Osteocyte (in vitro differentiated cells): ENCODE measurements around the gene FOXN3. TPM values are rescaled to one million over a fixed set of nuclear protein-coding genes. Genes with fewer than 3 reads are reported as not detected.

Experiments used
- DNase-seq: peaks from one replicate; pipeline ENCODE4 v3.0.0; 2021; ENCODE audit warnings: mixed read lengths; ENCODE audit not compliant: unreplicated experiment; ENCODE audit errors: extremely low spot score
- H3K27ac Mint-ChIP-seq: one replicate; pipeline ENCODE4 v1.8.0; 2021; ENCODE audit warnings: mild to moderate bottlenecking, mixed read lengths; ENCODE audit not compliant: unreplicated experiment
- H3K27me3 Mint-ChIP-seq: one replicate; pipeline ENCODE4 v1.8.0; 2021; ENCODE audit warnings: mixed read lengths; ENCODE audit not compliant: unreplicated experiment
- H3K36me3 Mint-ChIP-seq: one replicate; pipeline ENCODE4 v1.8.0; 2021; ENCODE audit warnings: mixed read lengths; ENCODE audit not compliant: unreplicated experiment
- H3K4me1 Mint-ChIP-seq: one replicate; pipeline ENCODE4 v1.8.0; 2021; ENCODE audit warnings: mixed read lengths; ENCODE audit not compliant: unreplicated experiment
- H3K4me3 Mint-ChIP-seq: one replicate; pipeline ENCODE4 v1.8.0; 2021; ENCODE audit warnings: mild to moderate bottlenecking, moderate library complexity, mixed read lengths; ENCODE audit not compliant: unreplicated experiment
- H3K9me3 Mint-ChIP-seq: one replicate; pipeline ENCODE4 v1.8.0; 2021; ENCODE audit warnings: mixed read lengths; ENCODE audit not compliant: unreplicated experiment
- CTCF ChIP-seq: fragments of 200-600 bp; sonication (generic); IDR thresholded peaks from 2 replicates; pipeline ENCODE4 v1.5.0; 2021; ENCODE audit warnings: antibody characterized with exemption, mild to moderate bottlenecking, moderate library complexity
- total RNA-seq: library from RNA; stranded (reverse); gene quantifications from 2 replicates; pipeline ENCODE4 v1.2.1, GENCODE V29; 2021

FOXN3 gene
- total RNA-seq, 1 donor from 2014 or later = 120 TPM

- Mint-ChIP-seq H3K4me3 (no peak overlapping the region), H3K9me3 (peaks cover 5% of the 10 kb centered on the region), H3K4me1 (peaks cover 35% of the 10 kb centered on the region), H3K27me3 (no peaks in the 10 kb centered on the region), H3K27ac (no peak overlapping the region), H3K36me3 (peaks cover 10% of the 10 kb centered on the region)
- no peak for TF ChIP-seq CTCF
- DNase-seq = no peak
These were observed 47.4 kb downstream of the FOXN3 start for GRCh38 chr14:89369656-89370055.

DNA sequence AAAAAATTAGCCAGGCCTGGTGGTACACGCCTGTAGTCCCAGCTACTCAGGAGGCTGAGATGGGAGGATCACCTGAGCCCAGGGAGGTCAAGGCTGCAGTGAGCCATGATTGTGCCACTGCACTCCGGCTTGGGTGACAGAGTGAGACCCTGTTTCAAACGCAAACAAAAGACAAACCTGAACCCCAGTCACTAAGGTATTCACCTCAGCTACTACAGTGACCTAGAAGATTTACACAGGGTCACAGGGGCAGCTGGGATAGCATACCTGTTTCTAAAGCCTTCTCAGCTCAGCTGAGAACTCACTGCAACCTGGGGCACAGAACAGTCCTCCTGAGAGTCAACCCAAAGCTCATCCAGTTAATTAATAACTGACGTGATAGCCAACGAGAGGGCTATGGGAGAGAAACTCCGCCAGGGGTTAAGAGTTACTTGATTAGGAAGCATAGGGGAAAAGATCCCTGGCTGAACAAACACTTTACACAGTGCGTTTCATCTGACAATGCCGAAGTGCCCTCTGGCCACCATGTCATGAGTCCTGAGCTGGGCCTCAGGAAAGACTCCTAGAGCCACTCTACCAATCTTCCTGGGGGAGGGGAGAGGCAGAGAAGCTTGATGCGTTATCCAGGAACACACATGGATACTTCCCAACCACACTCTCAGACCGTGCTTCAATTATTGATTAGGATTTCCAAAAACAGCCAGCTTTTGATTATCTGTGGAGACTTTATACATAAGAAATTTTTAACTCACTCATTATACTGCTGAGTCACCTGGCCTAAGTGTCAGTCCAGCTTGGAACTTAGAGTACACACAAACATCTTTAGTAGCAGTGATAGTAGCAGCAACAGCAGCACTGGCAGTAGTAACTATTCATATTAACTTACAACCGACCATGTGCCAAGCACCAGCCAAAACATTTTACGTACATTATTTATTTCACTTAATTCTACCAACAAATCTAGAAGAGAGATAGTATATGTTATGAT lies 48.2 kb downstream of the FOXN3 start:
- Mint-ChIP-seq H3K4me1 (peaks cover 43% of the 10 kb centered on the region), H3K27me3 (no peaks in the 10 kb centered on the region), H3K9me3 (no peaks in the 10 kb centered on the region), H3K4me3 (no peak overlapping the region), H3K36me3 (peaks cover 9% of the 10 kb centered on the region), H3K27ac (no peak overlapping the region)
- no peak for TF ChIP-seq CTCF
- no peak for DNase-seq

GRCh38 chr14:89367779-89368120 lies 49.3 kb downstream of the FOXN3 start:
- no peak for TF ChIP-seq CTCF
- Mint-ChIP-seq H3K9me3 (no peaks in the 10 kb centered on the region), H3K27ac (no peak overlapping the region), H3K4me1 (peaks cover 46% of the 10 kb centered on the region), H3K36me3 (peaks cover 9% of the 10 kb centered on the region), H3K4me3 (no peak overlapping the region), H3K27me3 (no peaks in the 10 kb centered on the region)
- no peak for DNase-seq

DNA sequence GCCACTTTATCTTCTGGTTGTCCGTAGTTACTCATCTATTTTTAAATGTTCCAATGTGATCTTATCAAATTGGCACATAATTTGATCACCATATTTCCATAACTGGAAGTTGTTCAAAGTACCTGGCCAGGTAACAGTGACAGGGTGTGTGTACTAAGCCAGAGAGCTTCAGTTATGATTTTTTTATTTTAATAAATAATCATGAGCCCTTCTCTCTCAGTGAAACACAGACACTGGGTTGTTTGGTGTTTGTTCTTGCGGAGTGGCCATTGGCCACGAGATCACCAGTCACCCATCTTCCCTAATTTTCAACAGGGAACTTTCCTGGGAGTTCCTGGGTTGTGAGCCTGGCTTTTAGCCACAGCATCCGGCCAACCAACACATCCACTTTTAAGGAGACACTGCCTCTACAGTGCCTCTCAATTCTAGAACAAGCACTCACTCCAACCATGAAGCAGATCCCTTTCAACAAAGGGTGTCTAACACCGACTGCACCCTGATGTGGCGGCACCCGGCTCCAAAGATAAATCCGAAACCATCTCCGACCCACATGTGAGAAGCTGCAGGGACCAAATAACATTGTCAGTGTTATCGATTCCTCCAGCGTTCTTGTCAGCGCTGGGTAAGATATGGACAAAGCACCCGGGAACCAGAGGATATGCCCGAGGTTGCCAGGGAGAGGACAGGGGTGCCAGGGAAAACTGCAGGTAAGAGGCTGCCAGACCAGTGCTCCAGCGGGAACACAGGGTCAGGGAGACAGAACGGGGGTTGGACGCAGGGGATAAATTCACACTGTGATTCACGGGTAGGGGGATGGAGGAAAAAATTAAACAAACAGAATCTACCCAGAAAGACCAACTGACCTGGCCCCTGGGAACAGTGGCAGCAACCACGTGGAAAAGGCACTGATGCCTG lies 49.9 kb downstream of the FOXN3 start:
- Mint-ChIP-seq H3K36me3 (peaks cover 6% of the 10 kb centered on the region), H3K4me3 (no peak overlapping the region), H3K9me3 (no peaks in the 10 kb centered on the region), H3K27ac (peak overlapping the region; percentile 63), H3K27me3 (no peaks in the 10 kb centered on the region), H3K4me1 (peaks cover 40% of the 10 kb centered on the region)
- DNase-seq = no peak
- no peak for TF ChIP-seq CTCF
